Measurements from ENCODE around the gene C3orf33. TPM values are rescaled to one million over a fixed set of nuclear protein-coding genes. Genes with fewer than 3 reads are reported as not detected.
"Not testable (repeated sequence)": the region's sequence is repeated elsewhere in the genome, so short reads cannot be mapped to it uniquely, and the experiment has no call there.

The C3orf33 gene, protein sequence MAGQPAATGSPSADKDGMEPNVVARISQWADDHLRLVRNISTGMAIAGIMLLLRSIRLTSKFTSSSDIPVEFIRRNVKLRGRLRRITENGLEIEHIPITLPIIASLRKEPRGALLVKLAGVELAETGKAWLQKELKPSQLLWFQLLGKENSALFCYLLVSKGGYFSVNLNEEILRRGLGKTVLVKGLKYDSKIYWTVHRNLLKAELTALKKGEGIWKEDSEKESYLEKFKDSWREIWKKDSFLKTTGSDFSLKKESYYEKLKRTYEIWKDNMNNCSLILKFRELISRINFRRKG
- total RNA-seq: 1 to 10 TPM; 2.0 to 2.5 TPM

DNA sequence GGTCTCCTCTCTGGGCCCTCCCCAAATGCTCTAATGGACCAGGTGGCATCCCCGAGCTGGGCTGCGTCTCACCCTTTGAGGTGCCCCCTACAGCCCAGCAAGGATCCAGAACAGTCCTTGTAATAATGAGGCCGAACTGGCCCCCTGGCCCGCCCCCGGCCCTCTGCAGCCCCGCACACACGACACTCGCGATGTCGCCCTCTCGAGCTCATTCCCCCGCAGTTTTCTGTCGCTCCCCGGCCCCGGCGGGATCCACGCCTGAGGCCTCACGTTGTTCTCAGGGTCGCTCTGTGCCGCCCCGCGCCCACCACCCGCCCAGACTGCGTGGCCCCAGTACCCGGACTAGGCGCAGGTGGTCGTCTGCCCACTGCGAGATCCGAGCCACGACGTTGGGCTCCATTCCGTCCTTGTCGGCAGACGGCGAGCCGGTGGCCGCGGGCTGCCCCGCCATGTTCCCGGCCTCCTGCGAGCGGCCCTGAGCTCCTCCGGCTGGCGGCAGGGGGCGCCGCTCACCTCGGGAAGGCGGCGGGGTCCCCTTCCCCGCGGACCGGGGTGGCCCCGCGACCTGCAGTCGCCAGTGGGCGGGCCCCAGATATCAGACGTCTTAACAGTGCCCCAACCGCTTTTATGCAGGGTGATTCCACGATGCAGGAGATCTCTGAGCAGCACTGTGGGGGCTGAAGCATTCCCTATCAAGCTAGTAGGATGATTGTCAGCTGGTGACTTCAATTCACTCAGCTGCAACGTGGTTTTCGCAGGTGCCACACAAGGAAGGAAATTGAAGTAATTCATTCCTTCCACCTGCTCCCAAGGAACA lies at the start of gene C3orf33:
C3orf33 (minus strand) TSS at position 477 of the 817 bp plus-strand sequence; CDS start at position 451, 26 bp downstream.
- CTCF ChIA-PET: interaction anchor here (0.6 to 2.6 kb wide), 28 partner anchors 7 to 305 kb away, joined by 3 to 26 read pairs (median 4); partner anchors contain the start of genes GMPS and SLC33A1
- POLR2A ChIA-PET: interaction anchor here (0.6 to 2.4 kb wide), 5 partner anchors 48 to 710 kb away, joined by 3 to 20 read pairs (median 4); partner anchors contain the start of genes GMPS and SLC33A1

DNA sequence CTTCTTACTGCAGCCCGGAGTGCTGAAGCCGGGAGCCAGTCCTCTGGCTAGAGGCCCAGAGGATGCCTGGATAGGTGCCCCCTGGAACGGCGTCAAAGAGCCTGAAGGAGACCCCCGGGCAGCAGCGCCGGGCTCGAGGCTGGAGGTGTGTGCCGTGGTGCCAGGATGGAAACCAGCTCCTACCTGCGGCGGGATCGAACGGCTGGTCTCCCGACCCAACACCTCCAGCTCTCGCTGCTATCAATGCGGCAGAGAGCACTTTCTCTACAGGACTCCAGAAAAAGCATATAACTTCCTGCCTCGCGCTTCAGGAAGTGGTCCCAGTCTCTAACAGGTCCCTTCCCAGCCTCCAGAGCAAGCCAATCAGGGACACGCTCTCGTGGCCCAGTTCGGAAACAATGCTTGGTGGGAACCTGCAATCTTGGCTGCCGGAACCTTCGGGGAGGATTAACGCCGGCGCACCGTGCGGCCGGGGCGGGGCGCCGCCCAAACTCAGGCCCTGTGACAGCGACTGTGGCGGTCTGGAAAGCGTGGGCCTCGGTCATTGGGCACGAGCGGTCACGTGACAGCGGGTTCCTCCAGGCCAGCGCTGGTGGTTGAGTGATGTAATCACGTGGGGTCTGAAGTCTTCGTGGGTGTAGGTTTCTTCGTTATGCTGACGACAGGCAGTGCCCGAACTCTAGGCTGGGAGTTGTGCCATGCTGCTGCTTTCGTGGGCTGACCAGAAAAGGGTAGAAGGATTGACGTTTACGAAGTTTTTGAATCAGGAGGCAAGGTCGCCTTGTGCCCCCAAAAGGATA lies 48.3 kb upstream of the C3orf33 start, which contains the start of gene SLC33A1:
SLC33A1 (minus strand) TSS at position 287 of the 800 bp plus-strand sequence. CDS start 430 bp downstream, outside the sequence.
- CTCF ChIA-PET: interaction anchor here (1.7 to 2.1 kb wide), 3 partner anchors 11 to 49 kb away, joined by 4 to 13 read pairs (median 9); partner anchors contain the start of gene C3orf33
- POLR2A ChIA-PET: interaction anchor here (1.2 to 3.0 kb wide), 4 partner anchors 8 to 49 kb away, joined by 3 to 22 read pairs (median 12); partner anchors contain the start of genes C3orf33 and GMPS

DNA sequence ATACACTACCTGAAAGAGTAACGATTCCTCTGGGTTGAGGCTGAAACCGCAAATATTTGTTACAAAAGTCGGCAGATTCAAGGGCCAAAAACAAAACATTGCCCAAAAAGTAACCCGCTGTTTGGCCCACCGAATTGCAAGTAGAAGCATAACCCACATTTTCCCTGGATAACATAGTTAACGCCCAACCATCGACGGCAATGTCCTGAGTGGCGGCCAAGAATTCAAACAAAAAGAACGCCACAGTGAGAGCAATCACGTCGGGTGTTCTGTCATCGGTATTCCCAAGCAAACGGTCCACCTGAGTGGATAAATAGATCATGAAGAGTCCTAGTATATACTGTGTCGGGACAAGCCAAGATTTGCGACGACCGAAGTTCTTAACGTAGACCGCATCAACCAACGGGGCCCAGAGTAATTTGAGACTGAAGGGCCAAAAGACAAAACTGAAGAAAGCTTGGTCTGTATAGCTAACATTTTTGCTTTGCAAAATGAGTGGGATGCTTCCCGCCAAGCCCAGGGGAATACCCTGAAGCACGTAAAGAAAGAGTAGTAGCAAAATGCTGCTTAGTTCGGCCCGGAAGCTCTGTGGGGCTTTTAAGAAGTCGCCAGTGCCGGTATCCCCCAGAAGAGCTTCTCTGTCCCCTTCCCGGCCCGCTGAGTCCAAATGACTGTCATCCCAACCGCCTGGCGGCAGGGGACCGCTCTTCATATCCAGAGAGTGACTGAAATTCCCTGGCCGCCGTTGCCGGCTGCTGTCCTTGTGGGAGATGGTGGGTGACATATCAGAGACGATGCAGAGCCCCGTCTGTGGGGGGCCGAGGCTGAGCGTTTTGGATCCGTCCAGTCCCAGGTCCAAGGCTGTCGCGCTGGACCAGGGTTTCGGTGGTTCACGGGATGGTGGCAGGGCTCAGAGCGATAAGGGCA lies 47.4 kb upstream of the C3orf33 start:
- ChIA-PET CTCF (interaction anchor here (1.1 to 2.1 kb wide), 4 partner anchors 10 to 48 kb away, joined by 3 to 13 read pairs (median 6); partner anchors contain the start of gene C3orf33), POLR2A (interaction anchor here (1.2 to 3.0 kb wide), 4 partner anchors 9 to 48 kb away, joined by 3 to 22 read pairs (median 12); partner anchors contain the start of genes C3orf33 and GMPS)

DNA sequence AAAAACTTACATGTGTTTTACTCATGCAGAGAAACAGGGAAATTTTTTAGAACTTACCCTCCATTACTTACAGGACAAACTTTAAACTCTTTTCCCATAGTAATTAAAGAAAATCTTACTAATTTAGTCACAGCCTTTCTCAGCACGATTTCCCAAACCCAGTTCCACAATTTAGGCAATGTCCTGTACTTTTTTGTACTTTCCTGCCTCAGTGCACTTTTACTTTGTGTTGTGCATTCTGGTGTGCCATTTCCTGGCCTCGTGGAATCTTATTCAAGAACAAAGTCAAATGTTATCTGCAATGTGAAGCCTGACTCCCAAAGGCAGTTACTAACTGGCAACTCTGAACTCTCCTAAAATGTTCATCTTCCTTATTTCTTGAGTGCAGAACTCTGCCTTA lies 46.3 kb upstream of the C3orf33 start:
- ChIA-PET POLR2A (interaction anchor here (3.0 kb wide), 1 partner anchor 47 kb away, joined by 18 read pairs; the partner anchor contains the start of gene C3orf33), CTCF (interaction anchor here (1.1 to 1.7 kb wide), 2 partner anchors 9 to 16 kb away, joined by 3 to 4 read pairs; no protein-coding TSS in a partner anchor)

DNA sequence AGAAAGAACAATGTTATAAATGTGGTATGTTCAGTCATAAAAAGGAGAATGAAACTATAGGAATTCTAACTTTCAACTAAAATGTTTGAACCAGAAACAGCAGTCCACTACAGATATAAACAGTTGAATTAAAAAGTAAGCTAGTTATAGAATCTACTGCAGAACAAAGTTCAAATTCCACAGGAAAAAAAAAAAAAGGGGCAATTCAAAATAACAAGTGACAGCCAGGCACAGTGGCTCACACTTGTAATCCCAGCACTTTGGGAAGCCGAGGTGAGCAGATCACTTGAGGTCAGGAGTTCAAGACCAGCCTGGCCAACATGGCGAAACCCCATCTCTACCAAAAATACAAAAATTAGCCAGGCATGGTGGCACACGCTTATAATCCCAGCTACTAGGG lies 43.3 kb upstream of the C3orf33 start:
- CTCF ChIA-PET: interaction anchor here (1.0 kb wide), 1 partner anchor 29 kb away, joined by 6 read pairs; no protein-coding TSS in a partner anchor
- POLR2A ChIA-PET: not testable (repeated sequence)

DNA sequence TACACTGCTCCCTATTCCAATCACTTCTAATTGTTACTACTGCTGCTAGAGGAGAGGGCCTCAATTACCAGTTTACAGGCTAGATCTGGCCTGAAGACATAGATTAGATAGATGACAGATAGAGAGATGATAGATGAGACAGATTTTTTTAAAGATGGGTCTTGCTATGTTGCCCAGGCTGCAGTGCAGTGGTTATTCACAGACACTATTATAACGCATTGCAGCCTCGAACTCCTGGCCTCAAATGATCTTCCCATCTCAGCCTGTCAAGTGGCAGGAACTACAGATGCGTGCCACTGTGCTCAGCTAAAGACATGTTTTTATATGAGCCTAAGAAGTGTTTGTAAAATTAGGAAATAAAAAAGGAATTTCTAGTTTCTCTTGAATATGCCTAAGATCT lies 41.9 kb upstream of the C3orf33 start:
- POLR2A ChIA-PET: no interaction called here
- CTCF ChIA-PET: no interaction called here

DNA sequence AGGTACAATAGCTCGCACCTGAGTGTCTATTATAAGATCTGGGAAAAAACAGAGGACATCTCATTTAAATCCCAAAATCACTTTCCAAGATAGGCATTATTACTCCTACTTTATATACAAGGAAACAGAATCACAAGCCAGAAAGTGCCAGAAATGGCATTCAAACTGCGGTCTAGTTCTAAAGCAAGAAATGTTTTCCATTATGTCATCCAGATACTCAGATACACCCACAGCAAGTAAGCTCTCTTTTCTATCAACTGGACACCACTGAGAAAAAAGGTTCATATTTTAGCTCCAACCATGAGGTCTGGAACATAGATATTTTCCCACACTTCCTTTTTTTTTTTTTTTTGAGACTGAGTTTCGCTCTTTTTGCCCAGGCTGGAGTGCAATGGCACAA lies 40.0 kb upstream of the C3orf33 start:
- ChIA-PET CTCF (interaction anchor here (0.6 kb wide), 2 partner anchors 695 to 979 kb away, joined by 3 read pairs; no protein-coding TSS in a partner anchor), POLR2A (interaction anchor here (0.7 kb wide), 1 partner anchor 50 kb away, joined by 4 read pairs; no protein-coding TSS in a partner anchor)

DNA sequence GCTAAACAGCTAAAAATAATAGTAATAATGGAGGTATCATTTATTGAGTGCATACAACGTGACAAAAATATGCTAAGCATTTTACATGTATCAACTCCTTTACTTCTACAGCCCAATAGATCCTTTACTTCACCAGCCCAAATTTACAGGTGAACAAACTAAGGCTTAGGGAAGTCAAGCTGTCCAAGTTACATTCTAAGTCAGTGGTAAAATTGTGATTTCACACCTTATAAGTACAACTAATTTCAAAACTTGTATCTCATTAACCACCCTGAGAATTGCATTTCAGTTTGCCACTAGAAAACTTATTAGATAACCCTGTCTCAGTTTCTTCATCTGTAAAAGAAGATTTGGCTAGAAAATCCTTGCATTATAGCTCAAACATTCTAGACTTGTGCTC lies 37.5 kb upstream of the C3orf33 start:
- POLR2A ChIA-PET: interaction anchor here (0.6 kb wide), 1 partner anchor 11 kb away, joined by 5 read pairs; no protein-coding TSS in a partner anchor

DNA sequence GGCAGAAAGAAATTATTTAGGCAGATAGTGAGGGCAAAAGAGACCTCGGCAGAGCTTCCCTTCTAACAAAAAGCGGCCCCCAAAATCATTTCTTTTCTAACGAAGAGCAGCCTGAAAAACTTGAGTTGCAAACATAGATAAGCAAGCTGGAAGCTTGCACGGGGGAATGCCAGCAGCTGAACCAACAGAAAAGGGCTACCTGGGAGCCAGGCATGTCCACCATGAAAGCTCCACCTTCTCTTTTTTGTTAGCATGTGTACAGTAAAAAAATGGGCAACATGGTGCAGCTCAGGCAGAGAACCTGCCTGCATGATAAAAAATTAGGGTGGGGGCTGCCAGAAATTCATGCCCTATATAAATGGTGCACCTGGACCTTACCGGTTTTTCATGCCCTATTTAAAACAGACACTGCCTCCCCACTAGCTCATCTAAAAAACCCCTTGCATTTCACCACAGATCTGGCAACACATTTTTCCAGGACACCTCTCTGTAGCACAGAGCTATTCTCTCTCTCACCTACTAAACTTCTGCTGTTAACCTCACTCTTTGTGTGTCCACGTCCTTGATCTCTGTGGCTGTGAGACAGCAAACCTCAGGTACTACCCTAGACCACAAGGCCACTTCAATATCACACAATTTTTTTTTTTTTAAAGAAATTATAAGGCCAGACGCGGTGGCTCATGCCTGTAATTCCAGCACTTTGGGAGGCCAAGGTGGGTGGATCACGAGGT lies 29.4 kb upstream of the C3orf33 start:
- ChIA-PET CTCF (interaction anchor here (0.7 kb wide), 1 partner anchor 72 kb away, joined by 3 read pairs; no protein-coding TSS in a partner anchor), POLR2A (no interaction called here)

More for the DNA sequence above, 37.5 kb upstream of the C3orf33 start:
- CTCF ChIA-PET: interaction anchor here (1.0 kb wide), 1 partner anchor 10 kb away, joined by 4 read pairs; the partner anchor contains the start of gene SLC33A1

DNA sequence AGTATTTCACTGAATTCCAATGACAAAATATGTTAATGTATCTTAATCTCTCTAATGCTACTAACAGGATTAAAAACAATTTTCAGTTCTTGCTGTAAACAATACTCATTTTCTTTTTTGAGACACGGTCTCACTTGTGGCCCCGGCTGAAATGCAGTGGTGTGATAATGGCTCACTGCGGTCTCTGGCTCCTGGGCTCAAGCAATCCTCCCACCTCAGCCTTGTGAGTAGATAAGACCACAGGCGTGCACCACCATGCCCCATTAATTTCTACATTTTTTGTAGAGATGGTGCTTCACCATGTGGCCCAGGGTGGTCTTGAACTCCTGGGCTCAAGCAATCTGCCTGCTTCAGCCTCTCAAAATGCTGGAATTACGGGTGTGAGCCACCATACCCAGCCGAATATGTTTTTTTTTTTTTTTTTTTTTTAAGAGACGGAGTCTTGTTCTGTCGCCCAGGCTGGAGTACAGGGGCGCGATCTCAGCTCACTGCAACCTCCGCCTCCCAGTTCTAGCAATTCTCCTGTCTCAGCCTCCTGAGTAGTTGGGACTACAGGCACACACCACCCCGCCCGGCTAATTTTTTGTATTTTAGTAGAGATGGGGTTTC lies 22.5 kb upstream of the C3orf33 start:
- POLR2A ChIA-PET, CTCF ChIA-PET: not testable (repeated sequence)

DNA sequence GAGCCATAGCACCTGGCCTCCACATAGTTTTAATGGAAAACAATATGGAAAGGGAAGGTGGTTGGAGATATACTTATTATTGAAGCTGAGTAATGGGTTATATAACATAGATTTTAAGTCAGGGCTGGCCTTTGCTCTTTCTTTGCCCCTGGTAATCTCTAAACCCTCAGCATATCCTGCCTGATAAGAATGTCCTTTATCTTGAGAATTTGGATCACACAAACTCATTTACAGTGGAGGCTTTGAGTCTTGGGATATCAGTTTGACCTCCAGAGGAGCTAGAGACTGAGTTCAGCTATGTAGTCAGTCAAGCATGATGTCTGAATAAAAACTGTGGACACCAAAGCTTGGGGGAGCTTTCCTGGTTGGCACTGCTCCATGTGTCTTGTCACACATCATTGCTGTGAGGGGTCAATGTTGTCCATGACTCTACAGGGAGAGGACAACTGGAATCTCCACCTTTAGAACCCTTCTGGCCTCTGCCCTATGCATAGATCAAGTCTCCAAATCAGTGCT lies 9.0 kb upstream of the C3orf33 start:
- POLR2A ChIA-PET: no interaction called here
- CTCF ChIA-PET: interaction anchor here (0.7 to 1.0 kb wide), 2 partner anchors 9 to 61 kb away, joined by 3 to 4 read pairs; partner anchors contain the start of gene C3orf33

DNA sequence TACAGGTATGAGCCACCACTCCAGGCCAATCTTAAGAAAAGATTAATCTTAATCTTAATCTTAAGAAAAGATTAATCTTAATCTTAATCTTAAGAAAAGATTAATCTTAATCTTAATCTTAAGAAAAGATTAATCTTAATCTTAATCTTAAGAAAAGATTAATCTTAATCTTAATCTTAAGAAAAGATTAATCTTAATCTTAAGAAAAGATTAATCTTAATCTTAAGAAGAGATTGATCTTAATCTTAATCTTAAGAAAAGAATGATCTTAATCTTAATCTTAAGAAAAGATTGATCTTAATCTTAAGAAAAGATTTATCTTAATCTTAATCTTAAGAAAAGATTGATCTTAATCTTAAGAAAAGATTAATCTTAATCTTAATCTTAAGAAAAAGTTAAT lies 7.1 kb upstream of the C3orf33 start:
- POLR2A ChIA-PET, CTCF ChIA-PET: not testable (repeated sequence)

DNA sequence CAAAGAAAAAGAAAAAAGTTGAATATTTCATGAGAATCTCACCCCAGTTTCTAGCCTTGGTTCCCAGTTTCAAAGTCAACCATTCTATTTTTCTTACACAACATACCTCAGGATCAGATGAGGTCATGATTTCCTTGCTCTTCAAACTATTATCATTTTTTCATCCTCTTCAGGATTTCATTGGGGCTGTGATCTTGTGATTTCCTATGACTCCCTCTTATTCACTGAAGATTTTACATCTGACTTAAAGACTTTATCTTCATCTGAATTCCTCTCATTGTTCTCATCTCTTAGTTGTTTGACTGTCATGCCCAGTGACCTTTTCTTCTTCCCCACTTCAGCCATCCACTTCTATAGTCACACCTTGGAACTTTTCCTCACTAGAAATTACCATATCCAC lies 3.1 kb upstream of the C3orf33 start:
- ChIA-PET POLR2A (no interaction called here), CTCF (no interaction called here)

DNA sequence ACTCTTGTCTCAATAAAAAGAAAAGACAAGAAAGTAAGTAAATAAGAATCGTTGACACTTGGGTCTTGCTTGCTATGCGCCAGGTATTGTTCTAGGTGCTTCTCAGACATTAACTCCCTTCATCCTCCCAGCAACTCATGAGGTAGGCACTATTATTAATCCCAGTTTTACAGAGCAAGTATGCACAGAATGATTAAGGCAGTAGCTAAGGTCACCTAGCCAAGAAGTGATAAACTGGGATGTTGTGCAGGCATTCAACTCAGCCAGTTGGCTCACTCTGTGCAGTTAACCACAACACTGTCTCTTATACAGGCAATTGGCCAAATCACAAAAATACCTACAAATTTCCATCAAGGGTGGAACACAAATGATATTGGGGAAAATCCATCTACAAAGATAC lies 1.7 kb upstream of the C3orf33 start:
- CTCF ChIA-PET: no interaction called here
- POLR2A ChIA-PET: no interaction called here

DNA sequence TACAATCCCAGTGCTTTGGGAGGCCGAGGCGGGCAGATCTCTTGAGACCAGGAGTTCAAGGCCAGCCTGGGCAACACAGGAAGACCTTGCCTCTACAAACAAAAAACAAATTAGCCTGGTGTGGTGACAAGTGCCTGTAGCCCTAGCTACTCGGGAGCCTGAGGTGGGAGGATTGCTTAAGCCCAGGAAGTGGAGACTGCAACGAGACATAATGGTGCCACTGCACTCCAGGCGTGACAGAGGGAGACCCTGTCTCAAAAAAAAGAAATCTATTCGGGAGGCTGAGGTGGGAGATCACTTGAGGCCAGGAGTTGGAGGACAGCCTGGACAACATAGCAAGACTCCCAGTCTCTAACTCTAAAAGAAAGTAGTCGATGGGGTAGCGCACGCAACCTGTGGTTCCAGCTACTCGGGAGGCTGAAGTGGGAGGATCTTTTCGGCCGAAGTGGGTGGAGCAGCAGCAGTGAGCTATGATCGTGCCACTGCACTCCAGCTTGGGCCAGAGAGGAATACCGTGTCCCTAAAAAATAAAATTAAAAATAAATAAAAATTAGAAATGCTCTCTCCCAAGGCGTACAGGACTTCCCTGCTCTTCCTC lies 775 bp downstream of the C3orf33 start:
- POLR2A ChIA-PET: interaction anchor here (1.0 to 2.4 kb wide), 3 partner anchors 48 to 68 kb away, joined by 3 to 20 read pairs (median 18); partner anchors contain the start of genes GMPS and SLC33A1
- CTCF ChIA-PET: interaction anchor here (0.6 to 2.6 kb wide), 25 partner anchors 11 to 305 kb away, joined by 3 to 26 read pairs (median 4); partner anchors contain the start of genes GMPS and SLC33A1

DNA sequence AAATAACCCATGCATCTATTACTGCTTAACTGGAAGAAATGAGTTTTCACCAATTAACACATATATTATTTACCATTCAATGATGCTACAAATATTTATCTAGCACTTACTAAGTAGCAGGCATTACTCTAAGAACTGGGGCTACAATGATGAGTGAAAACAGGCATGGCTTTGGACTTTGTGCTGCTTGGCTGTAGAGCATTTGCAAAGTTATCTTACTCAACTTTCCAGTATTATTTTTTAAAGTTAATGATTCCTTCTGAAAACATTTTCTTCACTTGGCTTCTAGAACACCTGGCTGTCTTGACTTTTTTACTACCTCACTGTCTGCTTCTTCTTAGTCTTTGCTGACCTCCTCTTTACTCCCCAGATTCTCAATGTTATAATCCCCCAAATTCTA lies 1.8 kb downstream of the C3orf33 start:
- ChIA-PET POLR2A (no interaction called here), CTCF (interaction anchor here (2.6 kb wide), 1 partner anchor 49 kb away, joined by 13 read pairs; the partner anchor contains the start of gene SLC33A1)
